Measurements from ENCODE around the gene ATP11A. TPM values are rescaled to one million over a fixed set of nuclear protein-coding genes. Genes with fewer than 3 reads are reported as not detected.

The ATP11A gene
- total and polyA plus RNA-seq, 9 of the 15 experiments (the other 6 are each of a cell fraction or from before 2014, with no cell fraction given), result 0.38 to 34.2 (median 4.2) TPM

GRCh38 chr13:112703449-112704284, 13.8 kb downstream of the ATP11A start:
- Histone ChIP-seq H3K36me3 (ENCODE audit: control insufficient read depth, insufficient read depth, low read length) (peaks cover 10% of the 10 kb centered on the region; the same call in 1 of the 3 replicates), H3K27me3 (ENCODE audit: control insufficient read depth in 2 of 2, insufficient read depth in 2 of 2, low read length in 2 of 2) (no peaks in the 10 kb centered on the region), H3K4me1 (replicated peaks in 1 of 2; ENCODE audit: control insufficient read depth in 2 of 2, insufficient read depth in 2 of 2, low read length in 2 of 2) (peaks cover 48 to 54% of the 10 kb centered on the region in 2 experiments), H2AFZ (ENCODE audit: low read depth, low read length) (no peak overlapping the region), H4K20me1 (replicated peaks; ENCODE audit: control insufficient read depth, insufficient read depth, low read length) (peaks cover 36% of the 10 kb centered on the region), H3K4me2 (ENCODE audit: insufficient read depth, low read length) (peak overlapping the region; percentile 32), H3K27ac (ENCODE audit: extremely low read depth, low read depth, low read length) (no peak overlapping the region), H3K79me2 (ENCODE audit: control insufficient read depth, insufficient read depth, low read length) (peaks cover 86% of the 10 kb centered on the region), H3K4me3 (no peak overlapping the region), H3K9ac (ENCODE audit: insufficient read depth in 1 of 2, low read depth in 2 of 2, low read length in 2 of 2) (peak overlapping the region in 1 of 2 experiments; percentile 65; a peak in 1 of 4 replicates), H3K9me1 (ENCODE audit: control insufficient read depth, insufficient read depth, low read length) (peaks cover 13% of the 10 kb centered on the region), H3K9me3 (replicated peaks; ENCODE audit: control insufficient read depth, insufficient read depth, low read depth, low read length) (no peaks in the 10 kb centered on the region)
- ATAC-seq (no peak), DNase-seq (ENCODE audit: extremely low read depth in 1 of 4, low spot score in 3 of 4) (no peak), FAIRE-seq (peak; percentile 19)
- intact Hi-C loops (cut with micrococcal nuclease), result no loop called here
- 71% methylated on average over 14 of the region's 22 CpGs for WGBS (ENCODE audit: insufficient coverage, low coverage, missing lambda C conversion rate)
- CTCF ChIA-PET (ENCODE audit: low intra/inter-chr PET ratio), result no interaction called here
- TF ChIP-seq MYNN (IDR thresholded peaks at IDR 0.05) (no peak), MYNN (CRISPR knock-in tag; IDR thresholded peaks at IDR 0.05) (no peak), ZNF3 (CRISPR knock-in tag; IDR thresholded peaks at IDR 0.05) (no peak), ATF7 (IDR thresholded peaks at IDR 0.05) (no peak)
- no TSS peak for BruUV-seq (replicated peaks)
- POLR2A ChIA-PET, result interaction anchor here (0.9 kb wide), 1 partner anchor 10 kb away, joined by 3 read pairs; no protein-coding TSS in a partner anchor
- in situ Hi-C loops (cut with MboI), result no loop called here
